Mesodermal cell (in vitro differentiated cells): ENCODE results near the gene SORCS2.

Experiments
- H3K27ac ChIP-seq: 2 replicates; pipeline ENCODE4 v1.7.0; 2013; ENCODE audit warnings: mild to moderate bottlenecking, low read depth, low read length, moderate library complexity; ENCODE audit not compliant: severe bottlenecking
- H3K36me3 ChIP-seq: 2 replicates; pipeline ENCODE4 v1.7.1; 2013; ENCODE audit warnings: mild to moderate bottlenecking, low read length, moderate library complexity; ENCODE audit not compliant: control insufficient read depth, insufficient read depth
- H3K4me1 ChIP-seq: one replicate; pipeline ENCODE4 v1.7.1; 2013; ENCODE audit warnings: mild to moderate bottlenecking, low read length; ENCODE audit not compliant: insufficient read depth, control insufficient read depth, poor library complexity, severe bottlenecking
- H3K4me3 ChIP-seq: 2 replicates; pipeline ENCODE4 v1.7.0; 2013; ENCODE audit warnings: low read length, control low read depth, mild to moderate bottlenecking; ENCODE audit not compliant: insufficient read depth, poor library complexity, severe bottlenecking; ENCODE audit errors: extremely low read depth
- H3K9me3 ChIP-seq: 2 replicates; pipeline ENCODE4 v1.7.1; 2013; ENCODE audit warnings: mild to moderate bottlenecking, low read length, moderate library complexity; ENCODE audit not compliant: control insufficient read depth
- WGBS, 2 experiments: methylation state at CpG; one replicate each; pipeline ENCODE4 v1.1.5; 2013; ENCODE audit warnings: missing lambda C conversion rate in 2 of 2; ENCODE audit not compliant: insufficient coverage in 2 of 2; 5-methylcytosine and 5-hydroxymethylcytosine counted together

Gene SORCS2

GRCh38 chr4:7475207-7475606, 282.9 kb downstream of the SORCS2 start:
- no peaks in the 10 kb centered on the region for H3K4me1 ChIP-seq
- no peaks in the 10 kb centered on the region for H3K36me3 ChIP-seq
- no peak overlapping the region for H3K27ac ChIP-seq
- 90 to 94% methylated on average over 5 of the region's 5 CpGs for WGBS, 2 experiments
- no peak overlapping the region for H3K4me3 ChIP-seq
- H3K9me3 ChIP-seq = no peaks in the 10 kb centered on the region

GRCh38 chr4:7476820-7477219, 284.5 kb downstream of the SORCS2 start:
- H3K4me1 ChIP-seq = no peaks in the 10 kb centered on the region
- no peak overlapping the region for H3K27ac ChIP-seq
- no peaks in the 10 kb centered on the region for H3K9me3 ChIP-seq
- WGBS, 2 experiments = 87 to 93% methylated on average over 6 of the region's 6 CpGs
- no peak overlapping the region for H3K4me3 ChIP-seq
- no peaks in the 10 kb centered on the region for H3K36me3 ChIP-seq

- no peak overlapping the region for H3K27ac ChIP-seq
- H3K9me3 ChIP-seq = no peaks in the 10 kb centered on the region
- 96 to 98% methylated on average over 5 to 7 of the region's 7 CpGs for WGBS, 2 experiments
- no peaks in the 10 kb centered on the region for H3K4me1 ChIP-seq
- no peak overlapping the region for H3K4me3 ChIP-seq
- no peaks in the 10 kb centered on the region for H3K36me3 ChIP-seq
Observed at GRCh38 chr4:7477695-7478094, 285.4 kb downstream of the SORCS2 start.

- H3K27ac ChIP-seq = no peak overlapping the region
- no peaks in the 10 kb centered on the region for H3K9me3 ChIP-seq
- no peaks in the 10 kb centered on the region for H3K4me1 ChIP-seq
- H3K36me3 ChIP-seq = no peaks in the 10 kb centered on the region
- no peak overlapping the region for H3K4me3 ChIP-seq
- 88 to 89% methylated on average over 9 to 11 of the region's 11 CpGs for WGBS, 2 experiments
Observed at GRCh38 chr4:7478665-7479064, 286.3 kb downstream of the SORCS2 start.

- no peaks in the 10 kb centered on the region for H3K9me3 ChIP-seq
- no peaks in the 10 kb centered on the region for H3K36me3 ChIP-seq
- H3K4me3 ChIP-seq = no peak overlapping the region
- H3K27ac ChIP-seq = no peak overlapping the region
- WGBS, 2 experiments = 84 to 85% methylated on average over 8 to 14 of the region's 16 CpGs
- H3K4me1 ChIP-seq = no peaks in the 10 kb centered on the region
Observed at GRCh38 chr4:7480423-7480822, 288.1 kb downstream of the SORCS2 start.

- Histone ChIP-seq H3K27ac (no peak overlapping the region), H3K4me3 (no peak overlapping the region), H3K9me3 (no peaks in the 10 kb centered on the region), H3K36me3 (no peaks in the 10 kb centered on the region), H3K4me1 (no peaks in the 10 kb centered on the region)
- 90 to 91% methylated on average over 13 to 14 of the region's 14 CpGs for WGBS, 2 experiments
Observed at GRCh38 chr4:7481227-7481626, 288.9 kb downstream of the SORCS2 start.

GRCh38 chr4:7485096-7485495, 292.8 kb downstream of the SORCS2 start:
- Histone ChIP-seq H3K27ac (no peak overlapping the region), H3K4me3 (no peak overlapping the region), H3K36me3 (no peaks in the 10 kb centered on the region), H3K9me3 (no peaks in the 10 kb centered on the region), H3K4me1 (no peaks in the 10 kb centered on the region)
- 82 to 88% methylated on average over 5 of the region's 7 CpGs for WGBS, 2 experiments

- H3K9me3 ChIP-seq = no peaks in the 10 kb centered on the region
- no peak overlapping the region for H3K27ac ChIP-seq
- 85 to 90% methylated on average over 11 of the region's 11 CpGs for WGBS, 2 experiments
- H3K36me3 ChIP-seq = no peaks in the 10 kb centered on the region
- no peak overlapping the region for H3K4me3 ChIP-seq
- no peaks in the 10 kb centered on the region for H3K4me1 ChIP-seq
Observed at GRCh38 chr4:7486101-7486500, 293.8 kb downstream of the SORCS2 start.

GRCh38 chr4:7487502-7487901, 295.2 kb downstream of the SORCS2 start:
- 65 to 72% methylated on average over 8 to 10 of the region's 10 CpGs for WGBS, 2 experiments
- Histone ChIP-seq H3K27ac (no peak overlapping the region), H3K4me1 (no peaks in the 10 kb centered on the region), H3K36me3 (no peaks in the 10 kb centered on the region), H3K4me3 (no peak overlapping the region), H3K9me3 (no peaks in the 10 kb centered on the region)

- H3K4me1 ChIP-seq = no peaks in the 10 kb centered on the region
- no peak overlapping the region for H3K27ac ChIP-seq
- no peaks in the 10 kb centered on the region for H3K9me3 ChIP-seq
- H3K4me3 ChIP-seq = no peak overlapping the region
- no peaks in the 10 kb centered on the region for H3K36me3 ChIP-seq
- 80 to 82% methylated on average over 13 to 14 of the region's 15 CpGs for WGBS, 2 experiments
Observed at GRCh38 chr4:7487998-7488671, 295.8 kb downstream of the SORCS2 start.

- no peak overlapping the region for H3K4me3 ChIP-seq
- H3K9me3 ChIP-seq = no peaks in the 10 kb centered on the region
- no peaks in the 10 kb centered on the region for H3K36me3 ChIP-seq
- no peaks in the 10 kb centered on the region for H3K4me1 ChIP-seq
- H3K27ac ChIP-seq = no peak overlapping the region
- WGBS, 2 experiments = 94 to 95% methylated on average over 6 of the region's 6 CpGs
Observed at GRCh38 chr4:7491915-7492314, 299.6 kb downstream of the SORCS2 start.
